ENCODE data around the gene ZFX. TPM values are rescaled to one million over a fixed set of nuclear protein-coding genes. Genes with fewer than 3 reads are reported as not detected.
"Not testable (repeated sequence)": the region's sequence is repeated elsewhere in the genome, so short reads cannot be mapped to it uniquely, and the experiment has no call there.

ZFX gene
- total RNA-seq, 4 donors from 2014 or later = 31.4 to 61.3 (median 45.0) TPM

DNA sequence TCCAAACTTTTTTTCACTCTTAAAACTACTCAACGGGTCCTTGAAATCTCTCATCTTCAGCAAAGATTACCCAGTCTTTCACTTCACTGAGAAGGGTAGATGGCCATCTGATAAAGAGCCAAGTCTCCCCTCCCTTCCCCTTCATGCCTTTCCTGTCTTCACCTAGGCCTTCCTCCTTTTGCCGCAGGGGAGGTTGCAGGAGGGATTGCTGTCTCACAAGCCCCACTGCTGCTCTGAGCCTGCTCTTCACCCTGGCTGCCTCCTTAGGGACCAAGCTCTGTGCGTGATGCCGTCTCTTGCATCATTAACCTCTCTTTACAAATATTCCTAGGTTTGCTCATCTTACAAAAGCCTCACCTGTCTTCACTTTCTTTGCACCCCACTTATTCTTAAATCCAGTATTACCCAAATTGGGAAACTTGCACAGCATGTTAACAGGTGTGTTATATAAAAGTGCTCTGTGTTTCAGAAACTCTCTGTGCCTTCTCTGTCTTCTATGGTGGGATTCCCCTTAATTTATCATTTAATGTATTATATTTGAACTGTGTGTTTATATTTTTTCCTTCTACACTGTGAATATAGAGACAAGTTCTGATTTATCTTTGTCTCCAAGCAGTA, 3.8 kb downstream of the ZFX start:
- TF ChIP-seq POLR2A (IDR thresholded peaks at IDR 0.05) = no peak
- TF ChIP-seq POLR2AphosphoS5 (IDR thresholded peaks at IDR 0.05) = no peak
- TF ChIP-seq, protein P1, sequence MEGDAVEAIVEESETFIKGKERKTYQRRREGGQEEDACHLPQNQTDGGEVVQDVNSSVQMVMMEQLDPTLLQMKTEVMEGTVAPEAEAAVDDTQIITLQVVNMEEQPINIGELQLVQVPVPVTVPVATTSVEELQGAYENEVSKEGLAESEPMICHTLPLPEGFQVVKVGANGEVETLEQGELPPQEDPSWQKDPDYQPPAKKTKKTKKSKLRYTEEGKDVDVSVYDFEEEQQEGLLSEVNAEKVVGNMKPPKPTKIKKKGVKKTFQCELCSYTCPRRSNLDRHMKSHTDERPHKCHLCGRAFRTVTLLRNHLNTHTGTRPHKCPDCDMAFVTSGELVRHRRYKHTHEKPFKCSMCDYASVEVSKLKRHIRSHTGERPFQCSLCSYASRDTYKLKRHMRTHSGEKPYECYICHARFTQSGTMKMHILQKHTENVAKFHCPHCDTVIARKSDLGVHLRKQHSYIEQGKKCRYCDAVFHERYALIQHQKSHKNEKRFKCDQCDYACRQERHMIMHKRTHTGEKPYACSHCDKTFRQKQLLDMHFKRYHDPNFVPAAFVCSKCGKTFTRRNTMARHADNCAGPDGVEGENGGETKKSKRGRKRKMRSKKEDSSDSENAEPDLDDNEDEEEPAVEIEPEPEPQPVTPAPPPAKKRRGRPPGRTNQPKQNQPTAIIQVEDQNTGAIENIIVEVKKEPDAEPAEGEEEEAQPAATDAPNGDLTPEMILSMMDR (IDR thresholded peaks at IDR 0.05) = no peak
- TF ChIP-seq EP300 (IDR thresholded peaks at IDR 0.05) = no peak
- DNase-seq (ENCODE audit: low spot score in 2 of 2) = no peak
- Histone ChIP-seq H3K4me1 (peaks cover 46% of the 10 kb centered on the region), H3K4me3 (no peak overlapping the region), H3K9me3 (no peaks in the 10 kb centered on the region), H3K27ac (no peak overlapping the region), H3K27me3 (no peaks in the 10 kb centered on the region), H3K36me3 (no peaks in the 10 kb centered on the region)
- 31% methylated on average over 4 of the region's 4 CpGs for WGBS

DNA sequence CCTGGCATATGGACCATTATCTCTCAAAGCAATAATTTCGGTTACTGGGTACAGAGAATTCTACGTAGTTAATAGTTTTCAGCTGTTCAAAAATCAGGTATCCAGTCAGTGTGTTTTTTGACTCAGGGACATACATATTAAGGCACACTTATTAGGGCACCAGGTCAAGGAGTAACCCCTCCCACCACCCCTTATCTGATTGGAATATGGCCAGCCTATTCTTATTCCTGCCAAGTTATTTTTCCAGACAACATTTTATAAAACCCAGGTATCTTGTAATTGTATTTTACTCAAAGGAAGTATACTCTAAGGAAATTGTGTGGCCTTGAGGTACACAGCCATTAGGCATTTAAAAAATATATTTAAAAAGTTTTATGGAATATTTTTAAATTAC, 4.3 kb downstream of the ZFX start:
- Histone ChIP-seq H3K4me1 (peaks cover 42% of the 10 kb centered on the region), H3K27me3 (no peaks in the 10 kb centered on the region), H3K27ac (no peak overlapping the region), H3K36me3 (no peaks in the 10 kb centered on the region), H3K4me3 (no peak overlapping the region), H3K9me3 (no peaks in the 10 kb centered on the region)
- DNase-seq (ENCODE audit: low spot score in 2 of 2) = no peak
- WGBS = 59% methylated on average over 2 of the region's 2 CpGs
- TF ChIP-seq, protein P1 (IDR thresholded peaks at IDR 0.05) = no peak
- TF ChIP-seq POLR2A (IDR thresholded peaks at IDR 0.05) (no peak), EP300 (IDR thresholded peaks at IDR 0.05) (no peak), POLR2AphosphoS5 (IDR thresholded peaks at IDR 0.05) (no peak)

DNA sequence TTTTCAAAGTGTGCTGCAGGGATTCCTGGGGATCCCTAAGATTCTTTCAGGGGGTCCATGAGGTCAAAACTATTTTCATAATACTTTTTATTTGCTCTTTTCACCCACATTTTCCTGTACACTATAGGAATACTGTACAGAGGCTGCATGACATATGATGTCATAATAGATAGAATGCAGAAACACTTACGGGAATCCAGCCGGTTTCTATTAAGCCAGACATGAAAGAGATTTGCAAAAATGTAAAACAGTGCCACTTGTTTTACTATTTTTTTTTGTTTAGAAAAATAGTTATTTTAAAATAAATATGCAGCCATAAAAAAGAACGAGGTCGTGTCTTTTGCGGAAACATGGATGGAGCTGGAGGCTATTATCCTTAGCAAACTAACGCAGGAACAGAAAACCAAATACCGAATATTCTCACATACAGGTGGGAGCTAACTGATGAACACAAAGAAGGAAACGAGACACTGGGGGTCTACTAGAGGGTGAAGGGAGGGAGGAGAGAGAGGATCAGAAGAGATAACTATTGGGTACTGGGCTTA, 5.0 kb downstream of the ZFX start:
- DNase-seq (ENCODE audit: low spot score in 2 of 2) = no peak
- Histone ChIP-seq H3K36me3 (no peaks in the 10 kb centered on the region), H3K9me3 (no peaks in the 10 kb centered on the region), H3K27me3 (no peaks in the 10 kb centered on the region), H3K4me1 (peaks cover 42% of the 10 kb centered on the region), H3K27ac (no peak overlapping the region), H3K4me3 (no peak overlapping the region)
- WGBS = 52% methylated on average over 8 of the region's 8 CpGs
- TF ChIP-seq POLR2A (IDR thresholded peaks at IDR 0.05) = no peak
- no peak for TF ChIP-seq POLR2AphosphoS5 (IDR thresholded peaks at IDR 0.05)
- TF ChIP-seq, protein P1 (IDR thresholded peaks at IDR 0.05) = no peak
- no peak for TF ChIP-seq EP300 (IDR thresholded peaks at IDR 0.05)

DNA sequence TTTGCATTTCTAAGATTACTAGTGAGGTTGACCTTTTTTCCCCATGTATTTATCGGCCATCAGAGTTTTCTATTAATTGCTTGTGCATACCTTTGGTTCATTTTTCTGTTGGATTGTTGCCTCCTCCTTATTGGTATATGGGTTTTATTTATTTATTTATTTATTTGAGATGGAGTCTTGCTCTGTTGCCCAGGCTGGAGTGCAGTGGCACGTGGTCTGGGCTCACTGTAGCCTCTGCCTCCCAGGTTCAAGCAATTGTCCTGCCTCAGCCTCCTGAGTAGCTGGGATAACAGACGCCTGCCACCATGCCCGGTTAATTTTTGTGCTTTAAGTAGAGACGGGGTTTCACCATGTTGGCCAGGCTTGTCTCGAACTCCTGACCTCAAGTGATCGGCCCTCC, 6.2 kb downstream of the ZFX start:
- WGBS = 96% methylated on average over 7 of the region's 7 CpGs
- not testable (repeated sequence) for H3K36me3 ChIP-seq; H3K4me3 ChIP-seq; H3K9me3 ChIP-seq; DNase-seq (ENCODE audit: low spot score in 2 of 2); H3K27me3 ChIP-seq; H3K27ac ChIP-seq
- H3K4me1 ChIP-seq = peaks cover 42% of the 10 kb centered on the region

DNA sequence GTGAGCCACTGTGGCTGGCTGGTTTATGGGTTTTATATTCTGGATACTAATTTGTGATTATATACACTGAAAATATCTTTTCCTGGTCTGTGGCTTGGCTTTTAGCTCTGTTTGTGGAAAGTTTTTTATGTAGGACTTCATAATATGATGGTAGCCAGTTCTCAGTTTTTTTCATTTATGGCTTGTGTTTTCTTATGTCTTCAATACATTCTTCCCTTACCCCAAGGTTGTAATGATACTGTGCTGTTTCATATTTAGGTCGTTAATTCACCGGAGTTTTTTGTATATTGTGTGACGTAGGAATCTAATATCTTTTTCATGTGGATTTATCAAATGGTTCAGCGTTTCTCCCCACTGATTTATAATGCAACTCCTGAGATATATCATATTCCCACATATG, 6.6 kb downstream of the ZFX start:
- Histone ChIP-seq H3K36me3 (no peaks in the 10 kb centered on the region), H3K27me3 (no peaks in the 10 kb centered on the region), H3K9me3 (no peaks in the 10 kb centered on the region), H3K4me1 (peaks cover 41% of the 10 kb centered on the region), H3K27ac (no peak overlapping the region), H3K4me3 (no peak overlapping the region)
- WGBS = 87% methylated on average over 4 of the region's 4 CpGs
- TF ChIP-seq EP300 (IDR thresholded peaks at IDR 0.05) = no peak
- TF ChIP-seq POLR2AphosphoS5 (IDR thresholded peaks at IDR 0.05) = no peak
- TF ChIP-seq, protein P1 (IDR thresholded peaks at IDR 0.05) = no peak
- TF ChIP-seq POLR2A (IDR thresholded peaks at IDR 0.05) = no peak
- no peak for DNase-seq (ENCODE audit: low spot score in 2 of 2)

DNA sequence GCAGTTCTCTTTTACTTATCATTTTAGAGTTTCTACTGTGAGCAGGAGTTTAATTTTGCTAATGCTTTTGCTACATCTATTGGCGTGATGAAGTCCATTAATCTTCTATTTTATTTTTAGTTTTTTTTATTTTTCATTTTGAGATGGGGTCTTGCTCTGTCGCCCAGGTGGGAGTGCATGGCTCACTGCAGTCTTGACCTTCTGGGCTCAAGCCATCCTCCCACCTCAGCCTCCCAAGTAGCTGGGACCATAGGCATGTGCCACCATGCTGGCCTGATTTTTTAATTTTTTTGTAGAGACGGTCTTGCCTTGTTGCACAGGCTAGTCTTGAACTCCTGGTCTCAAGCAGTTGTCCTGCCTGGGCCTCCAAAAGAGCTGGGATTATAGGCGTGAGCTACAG, 9.4 kb downstream of the ZFX start:
- DNase-seq (ENCODE audit: low spot score in 2 of 2) = no peak
- WGBS = 91% methylated on average over 4 of the region's 4 CpGs
- TF ChIP-seq EP300 (IDR thresholded peaks at IDR 0.05) (no peak), POLR2AphosphoS5 (IDR thresholded peaks at IDR 0.05) (no peak), POLR2A (IDR thresholded peaks at IDR 0.05) (no peak)
- TF ChIP-seq, protein P1 (IDR thresholded peaks at IDR 0.05) = no peak
- H3K36me3 ChIP-seq = no peaks in the 10 kb centered on the region
- no peak overlapping the region for H3K4me3 ChIP-seq
- no peak overlapping the region for H3K27ac ChIP-seq
- no peaks in the 10 kb centered on the region for H3K27me3 ChIP-seq
- peaks cover 21% of the 10 kb centered on the region for H3K4me1 ChIP-seq
- H3K9me3 ChIP-seq = no peaks in the 10 kb centered on the region

Data from suprapubic skin (tissue), 4 donors.